Hepatocyte (in vitro differentiated cells): ENCODE measurements around the gene RBBP7. TPM values are rescaled to one million over a fixed set of nuclear protein-coding genes. Genes with fewer than 3 reads are reported as not detected.

ENCODE experiments used
- DNase-seq: peaks from one replicate; pipeline ENCODE4 v3.0.0-alpha.2; 2016; ENCODE audit warnings: low spot score
- H2AFZ ChIP-seq: fragments of 200-600 bp; sonication (generic); 2 replicates; pipeline ENCODE4 v1.6.0; 2016; ENCODE audit warnings: antibody characterized with exemption, mild to moderate bottlenecking
- H3K27ac ChIP-seq: fragments of 200-600 bp; sonication (generic); 2 replicates; pipeline ENCODE4 v1.5.1; 2016; ENCODE audit warnings: mild to moderate bottlenecking
- H3K27me3 ChIP-seq: fragments of 200-600 bp; sonication (generic); 2 replicates; pipeline ENCODE4 v1.6.1; 2016
- H3K36me3 ChIP-seq: fragments of 200-600 bp; sonication (generic); replicated peaks from 2 replicates; pipeline ENCODE4 v1.5.1; 2016; ENCODE audit warnings: low read depth; ENCODE audit not compliant: insufficient read depth
- H3K4me1 ChIP-seq: fragments of 200-600 bp; sonication (generic); 2 replicates; pipeline ENCODE4 v1.5.1; 2016; ENCODE audit warnings: mild to moderate bottlenecking, moderate library complexity; ENCODE audit not compliant: insufficient read depth
- H3K4me2 ChIP-seq: fragments of 200-600 bp; sonication (generic); 2 replicates; pipeline ENCODE4 v1.6.0; 2016
- H3K4me3 ChIP-seq: fragments of 200-600 bp; sonication (generic); 2 replicates; pipeline ENCODE4 v1.5.1; 2016; ENCODE audit warnings: mild to moderate bottlenecking
- H3K79me2 ChIP-seq: fragments of 200-600 bp; sonication (generic); 2 replicates; pipeline ENCODE4 v1.6.0; 2017; ENCODE audit warnings: mild to moderate bottlenecking
- H3K9me2 ChIP-seq: fragments of 200-600 bp; sonication (generic); replicated peaks from 2 replicates; pipeline ENCODE4 v1.6.0; 2017; ENCODE audit warnings: mild to moderate bottlenecking; ENCODE audit not compliant: insufficient read depth
- H3K9me3 ChIP-seq: fragments of 200-600 bp; sonication (generic); 2 replicates; pipeline ENCODE4 v1.5.1; 2016; ENCODE audit warnings: low read depth, mild to moderate bottlenecking
- H4K20me1 ChIP-seq: fragments of 200-600 bp; sonication (generic); 2 replicates; pipeline ENCODE4 v1.6.0; 2016; ENCODE audit warnings: mild to moderate bottlenecking; ENCODE audit not compliant: insufficient read depth, poor library complexity, severe bottlenecking
- CTCF ChIP-seq: fragments of 200-600 bp; sonication (generic); IDR thresholded peaks from 2 replicates; pipeline ENCODE4 v1.5.1; 2016; ENCODE audit warnings: antibody characterized with exemption, mild to moderate bottlenecking; ENCODE audit not compliant: poor library complexity
- EZH2 ChIP-seq: fragments of 200-600 bp; sonication (generic); IDR thresholded peaks from 2 replicates; pipeline ENCODE4 v1.6.1; 2016; ENCODE audit warnings: antibody characterized with exemption, mild to moderate bottlenecking, borderline replicate concordance
- EZH2phosphoT487 ChIP-seq: fragments of 200-600 bp; sonication (generic); IDR thresholded peaks from one replicate; pipeline ENCODE4 v1.6.1; 2018; ENCODE audit warnings: antibody characterized with exemption, mild to moderate bottlenecking, low read depth, moderate library complexity; ENCODE audit not compliant: unreplicated experiment, severe bottlenecking
- WGBS: methylation state at CpG from one replicate; pipeline ENCODE4 v1.1.6; 2016; ENCODE audit warnings: low lambda C conversion rate; ENCODE audit errors: missing lambda C conversion rate; 5-methylcytosine and 5-hydroxymethylcytosine counted together
- polyA plus RNA-seq: library from polyadenylated mRNA; unstranded; fragments of >200 nt; fragmentation: Nextera tagmentation; extraction: Ambion mirVana; gene quantifications from 2 replicates; pipeline ENCODE4 v1.2.1, GENCODE V29; 2016
- total RNA-seq: library from RNA; depleted of rRNA; stranded (reverse); fragments of >200 nt; gene quantifications from 2 replicates; pipeline ENCODE4 v1.2.3, GENCODE V29; 2014

RBBP7 gene
- total and polyA plus RNA-seq, 2 experiments from 2014 or later: 185 to 263 TPM

DNA sequence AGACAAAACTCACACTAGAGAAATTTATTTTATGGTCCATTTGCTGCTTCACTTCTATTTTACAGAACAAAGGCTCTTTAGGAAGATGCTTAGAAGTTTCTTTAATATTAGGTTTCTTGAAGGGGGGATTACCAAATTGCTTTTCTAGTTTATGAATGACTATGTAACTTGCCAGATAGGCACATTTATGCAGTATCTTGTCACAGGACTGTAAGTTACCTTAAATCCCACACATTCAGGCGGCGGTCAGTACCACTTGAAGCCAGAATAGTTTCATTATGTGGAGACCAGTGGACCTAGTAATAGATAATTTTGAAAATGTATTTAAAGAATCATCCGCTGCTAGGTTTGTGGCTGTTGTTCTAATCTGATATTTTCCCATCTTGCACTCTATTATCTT lies 18.3 kb downstream of the RBBP7 start:
- WGBS: 100% methylated on average over 3 of the region's 3 CpGs
- no peak overlapping the region for H3K27ac ChIP-seq

GRCh38 chrX:16851421-16851820 lies 18.7 kb downstream of the RBBP7 start:
- Histone ChIP-seq H3K27me3 (no peaks in the 10 kb centered on the region), H3K27ac (no peak overlapping the region), H3K9me2 (no peaks in the 10 kb centered on the region), H3K4me2 (no peak overlapping the region), H2AFZ (no peak overlapping the region), H3K4me1 (no peaks in the 10 kb centered on the region), H4K20me1 (peaks cover 5% of the 10 kb centered on the region), H3K36me3 (no peaks in the 10 kb centered on the region), H3K79me2 (peaks cover 61% of the 10 kb centered on the region), H3K4me3 (no peak overlapping the region), H3K9me3 (no peaks in the 10 kb centered on the region)
- TF ChIP-seq CTCF (no peak), EZH2 (no peak), EZH2phosphoT487 (no peak)
- 61% methylated on average over 1 of the region's 1 CpG for WGBS
- no peak for DNase-seq

More for the DNA sequence above, 18.3 kb downstream of the RBBP7 start:
- H3K4me3 ChIP-seq: no peak overlapping the region
- peaks cover 5% of the 10 kb centered on the region for H4K20me1 ChIP-seq
- H3K4me2 ChIP-seq: no peak overlapping the region
- H3K9me3 ChIP-seq: no peaks in the 10 kb centered on the region
- DNase-seq: no peak
- TF ChIP-seq EZH2phosphoT487 (no peak), EZH2 (no peak), CTCF (no peak)
- H3K36me3 ChIP-seq: no peaks in the 10 kb centered on the region
- no peaks in the 10 kb centered on the region for H3K4me1 ChIP-seq
- H3K27me3 ChIP-seq: no peaks in the 10 kb centered on the region
- peaks cover 65% of the 10 kb centered on the region for H3K79me2 ChIP-seq
- H2AFZ ChIP-seq: no peak overlapping the region
- no peaks in the 10 kb centered on the region for H3K9me2 ChIP-seq

DNA sequence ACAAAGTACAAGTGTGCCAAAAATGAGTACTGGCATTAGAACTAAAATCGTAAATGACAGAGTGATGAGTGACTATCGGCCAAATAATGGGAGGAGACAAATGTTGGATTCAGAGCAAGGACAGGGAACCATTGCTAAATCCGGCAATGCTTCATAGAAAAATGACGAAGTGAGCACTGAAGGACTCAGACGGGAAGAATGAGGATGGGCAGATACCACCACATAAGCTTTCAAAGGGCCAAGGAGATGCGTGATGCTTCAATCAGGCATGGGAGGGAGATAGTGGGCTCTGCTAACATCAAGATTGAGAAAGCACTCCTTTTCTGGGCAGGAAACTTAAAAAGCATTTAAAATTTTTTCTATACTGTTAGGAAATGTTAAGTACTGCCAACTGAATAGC lies 21.6 kb downstream of the RBBP7 start:
- DNase-seq: no peak
- no peaks in the 10 kb centered on the region for H3K36me3 ChIP-seq
- WGBS: 85% methylated on average over 6 of the region's 6 CpGs

More for the DNA sequence above, 21.6 kb downstream of the RBBP7 start:
- Histone ChIP-seq H3K4me2 (no peak overlapping the region), H3K27ac (no peak overlapping the region), H3K27me3 (no peaks in the 10 kb centered on the region), H2AFZ (no peak overlapping the region), H3K9me3 (no peaks in the 10 kb centered on the region), H3K9me2 (no peaks in the 10 kb centered on the region), H3K4me3 (no peak overlapping the region), H3K79me2 (peaks cover 33% of the 10 kb centered on the region), H3K4me1 (no peaks in the 10 kb centered on the region), H4K20me1 (peaks cover 3% of the 10 kb centered on the region)
- no peak for TF ChIP-seq EZH2
- TF ChIP-seq CTCF: no peak
- TF ChIP-seq EZH2phosphoT487: no peak
